HCT116 (cell line): ENCODE results near the gene PTPN21. TPM values are rescaled to one million over a fixed set of nuclear protein-coding genes. Genes with fewer than 3 reads are reported as not detected.

ENCODE experiments used
- ATAC-seq: fragments of 200-7000 bp; cut with Tn5 transposase; 2 replicates; pipeline ENCODE4 v1.9.1; 2020; ENCODE audit warnings: mild to moderate bottlenecking, moderate library complexity
- BruUV-seq: library from RNA; stranded (reverse); fragments of 400-500 nt; replicated peaks from 2 replicates; lab custom pipeline; 2021; lab: Mats Ljungman, UMichigan
- CTCF ChIA-PET: fragments of 300-600 bp; sonication (Branson Sonifier 250); formaldehyde crosslinking; loops from one replicate; lab custom pipeline; 2021; ENCODE audit warnings: antibody characterized with exemption; lab: Charles Lee
- POLR2A ChIA-PET: fragments of 300-600, 350-600 bp; sonication (Branson Sonifier 250); formaldehyde crosslinking; loops from one replicate; lab custom pipeline; 2021; ENCODE audit warnings: antibody characterized with exemption; lab: Charles Lee
- RAD21 ChIA-PET, 2 experiments: fragments of 300-600 bp; sonication (Branson Sonifier 250); formaldehyde crosslinking; loops; one replicate each; lab custom pipeline; 2023; ENCODE audit warnings: low total read pairs in 2 of 2; ENCODE audit not compliant: uncharacterized antibody in 2 of 2, unreplicated experiment in 2 of 2, low non-redundant PET in 1 of 2; lab: Charles Lee
- DNase-seq: peaks from one replicate; pipeline ENCODE4 v3.0.0-alpha.2; 2010; ENCODE audit warnings: low read depth, low spot score
- H2AFZ ChIP-seq: fragments of 200-600 bp; shearing (Covaris generic), sonication (generic); 2 replicates; pipeline ENCODE4 v1.6.1; 2017; ENCODE audit warnings: low read depth, mixed run types, mixed read lengths, antibody characterized with exemption, low read length; ENCODE audit not compliant: poor library complexity, severe bottlenecking
- H3K27ac ChIP-seq: 2 replicates; pipeline ENCODE4 v1.5.1; 2012; ENCODE audit warnings: low read depth, low read length
- H3K27me3 ChIP-seq: fragments of 200-600 bp; sonication (generic); 2 replicates; pipeline ENCODE4 v1.6.1; 2016; ENCODE audit warnings: mixed run types, low read length, mixed read lengths; ENCODE audit not compliant: insufficient read depth
- H3K36me3 ChIP-seq, 2 experiments: fragments of 200-500 bp in 1 of 2; fragments of 200-600 bp in 1 of 2; sonication (Bioruptor generic) in 1 of 2; sonication (generic) in 1 of 2; 2 replicates each; pipeline versions ENCODE4 v1.5.1 to v1.6.1; 2014 to 2016; ENCODE audit warnings: low read length in 2 of 2, inconsistent platforms in 1 of 2, mixed read lengths in 1 of 2, mixed run types in 1 of 2; ENCODE audit not compliant: insufficient read depth in 2 of 2, control insufficient read depth in 1 of 2
- H3K4me1 ChIP-seq, 2 experiments: fragments of 200-600 bp in 1 of 2; sonication (generic) in 1 of 2; 2 replicates each; pipeline versions ENCODE4 v1.5.1 to v1.6.1; 2012 to 2017; ENCODE audit warnings: low read length in 2 of 2, inconsistent platforms in 1 of 2, mild to moderate bottlenecking in 1 of 2, mixed read lengths in 1 of 2, mixed run types in 1 of 2, moderate library complexity in 1 of 2; ENCODE audit not compliant: insufficient read depth in 2 of 2, control insufficient read depth in 1 of 2
- H3K4me2 ChIP-seq: fragments of 200-600 bp; sonication (generic); 2 replicates; pipeline ENCODE4 v1.6.1; 2017; ENCODE audit warnings: mixed run types, low read length, mixed read lengths
- H3K4me3 ChIP-seq, 2 experiments: fragments of 200-600 bp in 1 of 2; sonication (generic) in 1 of 2; replicated peaks in 1 of 2; 2 replicates each; pipeline ENCODE4 v1.5.1; 2011 to 2016; ENCODE audit warnings: low read length in 2 of 2, control low read depth in 1 of 2, low read depth in 1 of 2, mild to moderate bottlenecking in 1 of 2, mixed read lengths in 1 of 2, mixed run types in 1 of 2
- H3K79me2 ChIP-seq: fragments of 200-600 bp; sonication (generic); 2 replicates; pipeline ENCODE4 v1.6.1; 2017; ENCODE audit warnings: mild to moderate bottlenecking, mixed run types, low read length, moderate library complexity, mixed read lengths; ENCODE audit not compliant: insufficient read depth
- H3K9ac ChIP-seq: fragments of 200-600 bp; sonication (generic); 2 replicates; pipeline ENCODE4 v1.6.1; 2016; ENCODE audit warnings: low read length, mixed read lengths
- H3K9me2 ChIP-seq: fragments of 200-600 bp; sonication (generic), shearing (Covaris generic); 2 replicates; pipeline ENCODE4 v1.6.1; 2017; ENCODE audit warnings: mixed run types, mild to moderate bottlenecking, moderate library complexity; ENCODE audit not compliant: insufficient read depth
- H3K9me3 ChIP-seq, 2 experiments: fragments of 200-500 bp in 1 of 2; fragments of 200-600 bp in 1 of 2; sonication (Bioruptor generic) in 1 of 2; sonication (generic) in 1 of 2; 2 replicates each; pipeline ENCODE4 v1.6.1; 2014 to 2017; ENCODE audit warnings: low read length in 2 of 2, mixed read lengths in 2 of 2, inconsistent platforms in 1 of 2, low read depth in 1 of 2, mild to moderate bottlenecking in 1 of 2, mixed run types in 1 of 2, moderate library complexity in 1 of 2; ENCODE audit not compliant: control insufficient read depth in 1 of 2, insufficient read depth in 1 of 2
- H4K20me1 ChIP-seq: fragments of 200-600 bp; sonication (generic), shearing (Covaris generic); 2 replicates; pipeline ENCODE4 v1.6.1; 2017; ENCODE audit warnings: mixed run types, mild to moderate bottlenecking, moderate library complexity; ENCODE audit not compliant: insufficient read depth
- ATF3 ChIP-seq: IDR thresholded peaks from 2 replicates; pipeline ENCODE4 v1.6.1; 2012
- CBX3 ChIP-seq: IDR thresholded peaks from 2 replicates; pipeline ENCODE4 v1.6.1; 2012; ENCODE audit warnings: low read depth
- CEBPB ChIP-seq: IDR thresholded peaks from 2 replicates; pipeline ENCODE4 v1.6.1; 2012; ENCODE audit warnings: low read depth
- EGR1 ChIP-seq: IDR thresholded peaks from 2 replicates; pipeline ENCODE4 v1.6.1; 2012; ENCODE audit warnings: low read depth
- ELF1 ChIP-seq: IDR thresholded peaks from 2 replicates; pipeline ENCODE4 v1.6.1; 2012; ENCODE audit warnings: low read depth, borderline replicate concordance
- EZH2 ChIP-seq: fragments of 200-600 bp; sonication (generic); IDR thresholded peaks from 2 replicates; pipeline ENCODE4 v1.6.1; 2017; ENCODE audit warnings: antibody characterized with exemption, mixed run types
- EZH2phosphoT487 ChIP-seq: fragments of 200-600 bp; IDR thresholded peaks from 2 replicates; pipeline ENCODE4 v1.6.1; 2018; ENCODE audit warnings: antibody characterized with exemption, borderline replicate concordance
- FOSL1 ChIP-seq: IDR thresholded peaks from 2 replicates; pipeline ENCODE4 v1.6.1; 2012; ENCODE audit warnings: low read depth
- MAX ChIP-seq: IDR thresholded peaks from 2 replicates; pipeline ENCODE4 v1.6.1; 2012
- POLR2A ChIP-seq: IDR thresholded peaks from 2 replicates; pipeline ENCODE4 v1.7.0; 2011; ENCODE audit warnings: borderline replicate concordance; ENCODE audit not compliant: insufficient read depth, insufficient read length; ENCODE audit errors: extremely low read depth
- POLR2AphosphoS5 ChIP-seq: IDR thresholded peaks from 2 replicates; pipeline ENCODE4 v1.6.1; 2011; ENCODE audit warnings: mild to moderate bottlenecking, low read depth, low read length, moderate library complexity
- RAD21 ChIP-seq: IDR thresholded peaks from 2 replicates; pipeline ENCODE4 v1.6.1; 2012; ENCODE audit warnings: low read depth, mild to moderate bottlenecking
- SIN3A ChIP-seq: IDR thresholded peaks from 2 replicates; pipeline ENCODE4 v1.6.1; 2012; ENCODE audit warnings: low read depth
- SP1 ChIP-seq: IDR thresholded peaks from 2 replicates; pipeline ENCODE4 v1.6.1; 2012; ENCODE audit warnings: low read depth
- SRF ChIP-seq: IDR thresholded peaks from 2 replicates; pipeline ENCODE4 v1.6.1; 2012; ENCODE audit warnings: low read depth
- YY1 ChIP-seq: IDR thresholded peaks from 2 replicates; pipeline ENCODE4 v1.6.1; 2011; ENCODE audit warnings: low read length, low read depth, moderate library complexity, mild to moderate bottlenecking; ENCODE audit not compliant: insufficient replicate concordance; ENCODE audit errors: extremely low read depth
- ZBTB33 ChIP-seq: IDR thresholded peaks from 2 replicates; pipeline ENCODE4 v1.6.1; 2011; ENCODE audit warnings: mild to moderate bottlenecking, low read length, moderate library complexity; ENCODE audit not compliant: insufficient replicate concordance; ENCODE audit errors: extremely low read depth
- ZNF274 ChIP-seq: fragments of 200-500 bp; sonication (Bioruptor generic); IDR thresholded peaks from 2 replicates; pipeline ENCODE4 v1.6.1; 2014; ENCODE audit warnings: mild to moderate bottlenecking, low read depth, low read length, inconsistent platforms
- intact Hi-C: fragments of 100-400 bp; cut with micrococcal nuclease; formaldehyde crosslinking; loops from 2 replicates; pipeline ENCODE4 v1.10.0; 2022
- total RNA-seq: library from RNA; stranded (reverse); gene quantifications from one replicate; pipeline ENCODE4 v1.2.1, GENCODE V29; 2021; ENCODE audit not compliant: unreplicated experiment

Gene PTPN21
- total RNA-seq, 1 experiment from 2014 or later = 7.6 TPM

GRCh38 chr14:88470542-88471440 is 84.0 kb downstream of the PTPN21 start:
- Histone ChIP-seq H2AFZ (no peak overlapping the region), H3K9me3 (no peaks in the 10 kb centered on the region), H3K27me3 (no peaks in the 10 kb centered on the region), H3K4me1 (no peaks in the 10 kb centered on the region), H3K79me2 (no peaks in the 10 kb centered on the region), H3K36me3 (no peaks in the 10 kb centered on the region), H3K27ac (no peak overlapping the region), H4K20me1 (no peaks in the 10 kb centered on the region), H3K4me2 (no peak overlapping the region), H3K9me2 (no peaks in the 10 kb centered on the region), H3K9ac (no peak overlapping the region), H3K4me3 (no peak overlapping the region)
- no peak for DNase-seq
- ChIA-PET RAD21 (no interaction called here), POLR2A (no interaction called here), CTCF (no interaction called here)
- intact Hi-C loops = no loop called here
- no peak for TF ChIP-seq EZH2phosphoT487
- TF ChIP-seq CEBPB = no peak
- TF ChIP-seq RAD21 = no peak
- TF ChIP-seq ATF3 = no peak
- TF ChIP-seq CBX3 = no peak
- TF ChIP-seq EZH2 = no peak
- TF ChIP-seq POLR2A = no peak
- TF ChIP-seq SRF = no peak
- TF ChIP-seq SP1 = no peak
- TF ChIP-seq POLR2AphosphoS5 = no peak
- no peak for TF ChIP-seq FOSL1
- TF ChIP-seq EGR1 = no peak
- TF ChIP-seq, all 23 proteins: peak for 0
- no TSS peak for BruUV-seq
- ATAC-seq = no peak

- DNase-seq (no peak), ATAC-seq (no peak)
- no peak overlapping the region for H3K4me2 ChIP-seq
- no peaks in the 10 kb centered on the region for H3K79me2 ChIP-seq
- H4K20me1 ChIP-seq = no peaks in the 10 kb centered on the region
- no peak overlapping the region for H3K9ac ChIP-seq
- no peak overlapping the region for H2AFZ ChIP-seq
- no peak overlapping the region for H3K4me3 ChIP-seq
- ChIA-PET RAD21 (no interaction called here), CTCF (no interaction called here), POLR2A (no interaction called here)
- intact Hi-C loops = no loop called here
- H3K27ac ChIP-seq = no peak overlapping the region
- H3K9me2 ChIP-seq = no peaks in the 10 kb centered on the region
- no TSS peak for BruUV-seq
- H3K9me3 ChIP-seq = no peaks in the 10 kb centered on the region
- H3K27me3 ChIP-seq = no peaks in the 10 kb centered on the region
- H3K36me3 ChIP-seq = no peaks in the 10 kb centered on the region
- H3K4me1 ChIP-seq = no peaks in the 10 kb centered on the region
- TF ChIP-seq ELF1 (no peak), MAX (no peak), ZBTB33 (no peak), RAD21 (no peak), SIN3A (no peak), SP1 (no peak), YY1 (no peak), ATF3 (no peak), POLR2A (no peak), EGR1 (no peak), ZNF274 (no peak), FOSL1 (no peak)
These were observed 86.4 kb downstream of the PTPN21 start for GRCh38 chr14:88468406-88468805.
